Omental fat pad (tissue), 4 donors: ENCODE measurements around the gene TRPC5OS. TPM values are rescaled to one million over a fixed set of nuclear protein-coding genes. Genes with fewer than 3 reads are reported as not detected.

Experiments
- ATAC-seq: fragments of 150-250 bp; one replicate; pipeline ENCODE4 v1.9.1; 2016; ENCODE audit warnings: mild to moderate bottlenecking, moderate library complexity; ENCODE audit not compliant: low FRiP score
- DNase-seq: peaks from one replicate; pipeline ENCODE4 v3.0.0-alpha.2; 2019; ENCODE audit warnings: low spot score
- total RNA-seq, 4 donors: library from RNA; depleted of rRNA; stranded (reverse); fragments of >200 nt; gene quantifications; one replicate each; pipeline ENCODE4 v1.1.0, GENCODE V29; 2016
- TF ChIP-seq, protein P1 (sequence below), 3 donors: fragments of 450-650 bp; IDR thresholded peaks; one replicate each; pipeline ENCODE4 v1.5.1; 2016 to 2017; ENCODE audit warnings: antibody characterized with exemption in 3 of 3, mild to moderate bottlenecking in 3 of 3, moderate library complexity in 2 of 3

TRPC5OS gene
- total RNA-seq, 4 donors from 2014 or later: not detected

- no peak for DNase-seq
- ATAC-seq: no peak
- TF ChIP-seq, protein P1, sequence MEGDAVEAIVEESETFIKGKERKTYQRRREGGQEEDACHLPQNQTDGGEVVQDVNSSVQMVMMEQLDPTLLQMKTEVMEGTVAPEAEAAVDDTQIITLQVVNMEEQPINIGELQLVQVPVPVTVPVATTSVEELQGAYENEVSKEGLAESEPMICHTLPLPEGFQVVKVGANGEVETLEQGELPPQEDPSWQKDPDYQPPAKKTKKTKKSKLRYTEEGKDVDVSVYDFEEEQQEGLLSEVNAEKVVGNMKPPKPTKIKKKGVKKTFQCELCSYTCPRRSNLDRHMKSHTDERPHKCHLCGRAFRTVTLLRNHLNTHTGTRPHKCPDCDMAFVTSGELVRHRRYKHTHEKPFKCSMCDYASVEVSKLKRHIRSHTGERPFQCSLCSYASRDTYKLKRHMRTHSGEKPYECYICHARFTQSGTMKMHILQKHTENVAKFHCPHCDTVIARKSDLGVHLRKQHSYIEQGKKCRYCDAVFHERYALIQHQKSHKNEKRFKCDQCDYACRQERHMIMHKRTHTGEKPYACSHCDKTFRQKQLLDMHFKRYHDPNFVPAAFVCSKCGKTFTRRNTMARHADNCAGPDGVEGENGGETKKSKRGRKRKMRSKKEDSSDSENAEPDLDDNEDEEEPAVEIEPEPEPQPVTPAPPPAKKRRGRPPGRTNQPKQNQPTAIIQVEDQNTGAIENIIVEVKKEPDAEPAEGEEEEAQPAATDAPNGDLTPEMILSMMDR (IDR thresholded peaks at IDR 0.05): no peak
Measured at GRCh38 chrX:111850975-111851374, 25.0 kb upstream of the TRPC5OS start.

DNA sequence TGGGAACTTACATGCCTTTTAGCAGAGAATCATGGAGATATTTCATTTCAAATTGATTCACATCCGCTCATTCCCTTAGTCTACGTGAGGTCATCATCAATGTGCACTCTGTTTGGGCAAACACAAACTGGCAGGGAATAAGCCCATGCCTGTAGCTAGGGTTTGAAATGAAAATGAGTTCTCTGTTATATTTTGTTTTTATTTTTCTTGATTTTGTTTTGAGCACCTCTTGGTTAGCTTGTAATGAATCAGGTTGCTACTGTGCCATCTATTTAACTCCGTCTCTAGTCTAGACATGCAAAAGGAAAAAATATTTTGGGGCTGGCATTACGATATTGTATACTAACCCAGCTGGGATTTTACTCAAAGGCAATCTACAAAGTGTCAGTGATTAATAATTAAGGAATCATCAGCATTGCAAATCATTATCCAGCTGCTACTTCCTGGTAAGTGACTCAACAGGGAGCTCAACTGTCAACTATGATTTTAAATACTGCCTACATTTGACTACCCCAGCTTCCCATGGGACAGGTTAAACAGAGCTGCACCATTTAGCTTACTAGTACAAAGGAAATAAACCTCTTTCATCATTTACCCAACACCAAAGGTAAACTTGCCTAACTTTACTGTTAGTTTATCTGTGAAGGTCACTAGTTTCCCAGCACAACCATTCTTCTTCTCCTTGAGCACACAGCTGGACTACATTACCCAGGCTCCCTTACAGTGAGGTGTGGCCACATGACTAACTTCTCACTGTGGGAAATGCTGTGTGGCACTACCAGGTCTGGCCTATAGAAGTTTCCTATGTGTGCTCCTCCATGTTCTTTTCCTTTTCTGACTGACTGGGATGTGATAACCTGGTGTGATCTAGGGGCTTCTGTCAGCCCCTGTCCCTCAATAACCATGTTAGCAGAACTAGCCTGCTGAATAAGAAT lies 21.2 kb upstream of the TRPC5OS start:
- no peak for DNase-seq
- no peak for ATAC-seq
- TF ChIP-seq, protein P1 (IDR thresholded peaks at IDR 0.05): no peak

- no peak for ATAC-seq
Measured at GRCh38 chrX:111857534-111858060, 18.4 kb upstream of the TRPC5OS start.

GRCh38 chrX:111861605-111862004 lies 14.4 kb upstream of the TRPC5OS start:
- TF ChIP-seq, protein P1 (IDR thresholded peaks at IDR 0.05): no peak
- no peak for ATAC-seq
- no peak for DNase-seq

More at GRCh38 chrX:111857534-111858060, 18.4 kb upstream of the TRPC5OS start:
- TF ChIP-seq, protein P1 (IDR thresholded peaks at IDR 0.05): no peak
- no peak for DNase-seq

- DNase-seq (no peak), ATAC-seq (no peak)
- TF ChIP-seq, protein P1 (IDR thresholded peaks at IDR 0.05): no peak
Measured at GRCh38 chrX:111867236-111867635, 8.7 kb upstream of the TRPC5OS start.

DNA sequence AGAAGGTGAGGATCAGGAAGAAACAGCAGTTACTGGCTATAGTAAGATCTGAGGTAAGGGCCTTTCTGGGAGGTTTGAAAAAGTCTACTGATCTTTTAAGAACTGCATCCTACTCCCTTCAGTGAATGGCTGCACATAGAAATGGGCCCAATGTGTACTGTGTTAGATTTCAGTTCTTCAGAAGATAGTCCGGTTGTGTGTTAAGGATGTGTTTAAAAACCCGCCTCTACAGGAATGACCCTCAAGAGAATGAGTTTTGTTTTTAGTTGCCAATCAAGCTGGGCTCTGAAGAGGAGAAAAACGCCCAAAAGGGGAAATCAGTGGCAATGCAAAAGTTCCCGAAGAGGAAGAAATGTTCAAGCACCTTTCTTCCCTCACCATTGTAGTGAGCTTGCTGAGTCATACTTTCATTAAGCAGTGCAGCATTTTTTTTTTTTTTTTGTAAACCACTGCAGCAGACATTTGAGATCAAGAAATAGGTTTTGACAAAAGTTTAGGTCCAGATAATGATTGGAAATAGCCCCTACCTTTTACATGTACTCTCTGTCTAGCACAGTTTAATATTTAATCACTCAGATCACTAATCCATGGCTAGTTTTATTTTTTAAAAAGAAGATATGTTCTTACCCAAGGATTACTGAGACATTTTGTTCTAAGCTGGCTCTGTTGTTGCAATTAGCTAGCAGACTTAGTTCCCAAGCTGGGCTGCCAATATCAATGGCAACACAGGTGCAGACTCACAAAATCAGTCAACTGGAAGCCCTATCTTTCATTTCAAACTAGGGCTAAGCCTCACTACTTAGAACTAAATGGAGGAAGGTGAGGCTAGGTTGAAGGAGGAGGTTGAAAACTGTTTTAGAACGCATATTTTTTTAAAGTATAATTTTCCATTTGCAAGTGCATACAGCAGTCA lies 7.0 kb upstream of the TRPC5OS start:
- no peak for ATAC-seq

More for the DNA sequence above, 7.0 kb upstream of the TRPC5OS start:
- TF ChIP-seq, protein P1 (IDR thresholded peaks at IDR 0.05): no peak
- no peak for DNase-seq
